GM23338 (cell line): ENCODE measurements around the gene ICAM4. TPM values are rescaled to one million over a fixed set of nuclear protein-coding genes. Genes with fewer than 3 reads are reported as not detected.

Source experiments
- CTCF ChIP-seq, 2 experiments: fragments of 200-600 bp in 1 of 2; sonication (generic) in 1 of 2; conservative IDR thresholded peaks; 2 replicates each; pipeline versions ENCODE4 v1.5.1 to v1.6.1; 2016 to 2017; ENCODE audit warnings: antibody characterized with exemption in 2 of 2, low read depth in 2 of 2, mild to moderate bottlenecking in 2 of 2, moderate library complexity in 1 of 2
- ETS1 ChIP-seq: IDR thresholded peaks from 2 replicates; pipeline ENCODE4 v1.6.1; 2016; ENCODE audit warnings: antibody characterized with exemption
- EZH2 ChIP-seq: fragments of 200-600 bp; sonication (generic); IDR thresholded peaks from one replicate; pipeline ENCODE4 v1.8.0; 2017; ENCODE audit warnings: antibody characterized with exemption, mild to moderate bottlenecking, low read depth; ENCODE audit not compliant: unreplicated experiment
- EZH2phosphoT487 ChIP-seq: fragments of 200-600 bp; sonication (generic); IDR thresholded peaks from one replicate; pipeline ENCODE4 v1.8.1; 2018; ENCODE audit warnings: antibody characterized with exemption; ENCODE audit not compliant: unreplicated experiment
- JUNB ChIP-seq: IDR thresholded peaks from one replicate; pipeline ENCODE4 v1.6.1; 2016; ENCODE audit warnings: antibody characterized with exemption; ENCODE audit not compliant: unreplicated experiment
- NANOG ChIP-seq: IDR thresholded peaks from 2 replicates; pipeline ENCODE4 v1.6.1; 2016; ENCODE audit warnings: antibody characterized with exemption, borderline replicate concordance
- POLR2AphosphoS5 ChIP-seq: IDR thresholded peaks from 2 replicates; pipeline ENCODE4 v1.6.1; 2016; ENCODE audit warnings: antibody characterized with exemption, low read depth
- STAT1 ChIP-seq: IDR thresholded peaks from one replicate; pipeline ENCODE4 v1.6.1; 2016; ENCODE audit warnings: antibody characterized with exemption; ENCODE audit not compliant: unreplicated experiment
- ZNF331 ChIP-seq: fragments of 250-450 bp; sonication (Bioruptor Pico); IDR thresholded peaks from 2 replicates; pipeline ENCODE4 v1.5.0; 2020; ENCODE audit warnings: low read depth, mild to moderate bottlenecking, moderate library complexity
- ZNF462 ChIP-seq: fragments of 250-450 bp; sonication (Bioruptor Pico); IDR thresholded peaks from 2 replicates; pipeline ENCODE4 v1.5.0; 2020; ENCODE audit warnings: mild to moderate bottlenecking, moderate library complexity
- polyA plus RNA-seq: library from polyadenylated mRNA; unstranded; fragments of >200 nt; fragmentation: Nextera tagmentation; extraction: Ambion mirVana; gene quantifications from 2 replicates; pipeline ENCODE4 v1.2.1, GENCODE V29; 2016
- total RNA-seq: library from RNA; depleted of rRNA; stranded (reverse); fragments of >200 nt; shearing (Covaris generic); gene quantifications from 2 replicates; pipeline ENCODE4 v1.2.3, GENCODE V29; 2014

ICAM4 gene
- total and polyA plus RNA-seq, 2 experiments from 2014 or later, result 0.81 to 1.0 TPM

GRCh38 chr19:10284065-10284959, 2.4 kb upstream of the ICAM4 start (continued):
- TF ChIP-seq ZNF462 (CRISPR knock-in tag) (no peak), CTCF (conservative IDR thresholded peaks at IDR 0.05; ENCODE audit: low read depth in 2 of 2) (no peak), POLR2AphosphoS5 (no peak), JUNB (no peak), ZNF331 (CRISPR knock-in tag) (no peak), EZH2 (no peak), EZH2phosphoT487 (no peak), NANOG (no peak), STAT1 (no peak), ETS1 (no peak)
